B cell (primary cell): ENCODE data around the gene GRK6. TPM values are rescaled to one million over a fixed set of nuclear protein-coding genes. Genes with fewer than 3 reads are reported as not detected.

Source experiments
- ATAC-seq: fragments of 200-7000 bp; cut with Tn5 transposase; one replicate; pipeline ENCODE4 v1.10.0; 2021; ENCODE audit warnings: low read depth, mild to moderate bottlenecking, moderate number of reproducible peaks, moderate library complexity
- CTCF ChIA-PET: fragments of 350-600 bp; sonication (Branson Sonifier 250); formaldehyde crosslinking; loops from one replicate; lab custom pipeline; 2021; ENCODE audit warnings: antibody characterized with exemption, inconsistent platforms; lab: Charles Lee
- POLR2A ChIA-PET: fragments of 350-600 bp; sonication (Branson Sonifier 250); formaldehyde crosslinking; loops from one replicate; lab custom pipeline; 2021; ENCODE audit warnings: antibody characterized with exemption; lab: Charles Lee
- DNase-seq: peaks from one replicate; pipeline ENCODE4 v3.0.0; 2013
- H2AFZ ChIP-seq: 2 replicates; pipeline ENCODE4 v1.6.1; 2012; ENCODE audit warnings: mild to moderate bottlenecking, low read depth, low read length; ENCODE audit not compliant: insufficient read depth, poor library complexity, severe bottlenecking
- H3K27ac ChIP-seq, 2 donors: 1 replicate in 1 of 2; 2 replicates in 1 of 2; pipeline ENCODE4 v1.5.1; 2012 to 2013; ENCODE audit warnings: low read length in 2 of 2, mild to moderate bottlenecking in 2 of 2, moderate library complexity in 1 of 2
- H3K27me3 ChIP-seq, 4 experiments: fragments of 200-600 bp in 1 of 4; sonication (generic) in 1 of 4; replicated peaks in 1 of 4; 1 replicate in 2 of 4; 2 replicates in 2 of 4; pipeline versions ENCODE4 v1.6.1 to v1.7.0; 2013 to 2016; ENCODE audit warnings: low read length in 3 of 4, mild to moderate bottlenecking in 2 of 4, mixed read lengths in 1 of 4, moderate library complexity in 1 of 4; ENCODE audit not compliant: insufficient read depth in 4 of 4, control insufficient read depth in 3 of 4; ENCODE audit errors: control extremely low read depth in 1 of 4
- H3K36me3 ChIP-seq, 2 experiments: replicated peaks in 1 of 2; 1 replicate in 1 of 2; 2 replicates in 1 of 2; pipeline versions ENCODE4 v1.6.1 to v1.7.1; 2013; ENCODE audit warnings: low read length in 1 of 2; ENCODE audit not compliant: insufficient read depth in 2 of 2, control insufficient read depth in 1 of 2; ENCODE audit errors: control extremely low read depth in 1 of 2, extremely low read depth in 1 of 2
- H3K4me1 ChIP-seq, 2 donors: fragments of 200-600 bp in 1 of 2; sonication (generic) in 1 of 2; 1 replicate in 1 of 2; 2 replicates in 1 of 2; pipeline versions ENCODE4 v1.5.1 to v1.6.1; 2013 to 2017; ENCODE audit warnings: low read length in 2 of 2; ENCODE audit not compliant: control insufficient read depth in 2 of 2, insufficient read depth in 2 of 2
- H3K4me2 ChIP-seq: replicated peaks from 2 replicates; pipeline ENCODE3; 2012; ENCODE audit warnings: mild to moderate bottlenecking, low read depth, low read length; ENCODE audit not compliant: poor library complexity, severe bottlenecking
- H3K4me3 ChIP-seq, 5 experiments: fragments of 200-600 bp in 1 of 5; sonication (generic) in 1 of 5; 1 replicate in 3 of 5; 2 replicates in 2 of 5; pipeline versions ENCODE4 v1.5.1 to v1.7.0; 2011 to 2016; ENCODE audit warnings: low read length in 4 of 5, mild to moderate bottlenecking in 4 of 5, low read depth in 2 of 5, control low read depth in 1 of 5, moderate library complexity in 1 of 5; ENCODE audit not compliant: insufficient read depth in 1 of 5; ENCODE audit errors: control extremely low read depth in 1 of 5, extremely low read depth in 1 of 5
- H3K79me2 ChIP-seq: fragments of 200-600 bp; sonication (generic); one replicate; pipeline ENCODE4 v1.6.0; 2016; ENCODE audit warnings: low read length; ENCODE audit not compliant: control insufficient read depth, insufficient read depth
- H3K9ac ChIP-seq: fragments of 200-600 bp; sonication (generic); 2 replicates; pipeline ENCODE4 v1.6.1; 2017; ENCODE audit warnings: mild to moderate bottlenecking, low read length, moderate library complexity
- H3K9me3 ChIP-seq, 3 donors: one replicate each; pipeline versions ENCODE4 v1.6.1 to v1.7.1; 2013; ENCODE audit warnings: low read length in 2 of 3; ENCODE audit not compliant: control insufficient read depth in 2 of 3, insufficient read depth in 1 of 3; ENCODE audit errors: control extremely low read depth in 1 of 3
- H4K20me1 ChIP-seq: 2 replicates; pipeline ENCODE4 v1.6.0; 2012; ENCODE audit warnings: mild to moderate bottlenecking, low read length; ENCODE audit not compliant: insufficient read depth, control insufficient read depth, poor library complexity, severe bottlenecking
- H3K27ac Mint-ChIP-seq: one replicate; pipeline ENCODE4 v1.8.0; 2021; ENCODE audit warnings: mixed read lengths
- H3K27me3 Mint-ChIP-seq: one replicate; pipeline ENCODE4 v1.8.0; 2021; ENCODE audit warnings: mixed read lengths
- H3K4me1 Mint-ChIP-seq: one replicate; pipeline ENCODE4 v1.8.0; 2021; ENCODE audit warnings: mixed read lengths
- H3K4me3 Mint-ChIP-seq: one replicate; pipeline ENCODE4 v1.8.0; 2021; ENCODE audit warnings: mixed read lengths
- H3K9me3 Mint-ChIP-seq: one replicate; pipeline ENCODE4 v1.8.0; 2022; ENCODE audit warnings: mixed read lengths; ENCODE audit not compliant: insufficient read depth
- EZH2 ChIP-seq: IDR thresholded peaks from 2 replicates; pipeline ENCODE4 v1.6.1; 2012; ENCODE audit warnings: borderline replicate concordance, low read depth, mild to moderate bottlenecking, moderate library complexity, low read length; ENCODE audit not compliant: insufficient read depth, poor library complexity, severe bottlenecking
- WGBS: methylation state at CpG from one replicate; pipeline ENCODE4 v1.1.5; 2013; ENCODE audit warnings: missing lambda C conversion rate; ENCODE audit not compliant: insufficient coverage; 5-methylcytosine and 5-hydroxymethylcytosine counted together
- intact Hi-C: fragments of 100-400 bp; cut with micrococcal nuclease; formaldehyde crosslinking; loops from one replicate; pipeline ENCODE4 v1.10.0; 2022
- polyA plus RNA-seq: library from polyadenylated mRNA; depleted of rRNA; stranded (reverse); fragments of >200 nt; gene quantifications from 2 replicates; pipeline ENCODE4 v1.2.3, GENCODE V29; 2012
- total RNA-seq, 2 donors: library from RNA; stranded (reverse); fragments of 120-200 nt in 1 of 2; gene quantifications; 1 replicate in 1 of 2; 2 replicates in 1 of 2; pipeline versions ENCODE4 v1.2.3 to v1.2.4, GENCODE V29; 2013 to 2022
- TF ChIP-seq, protein P1 (sequence below): fragments of 200-600 bp; IDR thresholded peaks from one replicate; pipeline ENCODE4 v1.8.0; 2022; ENCODE audit warnings: antibody characterized with exemption, mild to moderate bottlenecking

Gene GRK6
- total and polyA plus RNA-seq, 2 donors (not counting 1 experiment from before 2014, with no cell fraction given) = 155 to 173 TPM

- ChIA-PET POLR2A (interaction anchor here (10.8 kb wide), 1 partner anchor 10 kb away, joined by 103 read pairs; no protein-coding TSS in a partner anchor), CTCF (interaction anchor here (1.2 to 21.3 kb wide), 4 partner anchors 12 to 36 kb away, joined by 3 to 628 read pairs (median 102); partner anchors contain the start of genes F12, GRK6 and PFN3)
- Histone ChIP-seq H3K27ac (no peak overlapping the region), H3K36me3 (peaks cover 4 to 66% of the 10 kb centered on the region in 2 experiments), H3K9ac (no peak overlapping the region), H4K20me1 (peaks cover 87% of the 10 kb centered on the region), H3K4me2 (no peak overlapping the region), H3K79me2 (peaks cover 16% of the 10 kb centered on the region), H3K4me3 (no peak overlapping the region), H2AFZ (no peak overlapping the region), H3K4me1 (peaks cover 17 to 22% of the 10 kb centered on the region in 2 donors), H3K27me3 (no peaks in the 10 kb centered on the region), H3K9me3 (no peaks in the 10 kb centered on the region)
- Mint-ChIP-seq H3K4me1 (peaks cover 36% of the 10 kb centered on the region), H3K4me3 (no peak overlapping the region), H3K27me3 (no peaks in the 10 kb centered on the region), H3K9me3 (no peaks in the 10 kb centered on the region), H3K27ac (no peak overlapping the region)
- no peak for DNase-seq
- intact Hi-C loops = no loop called here
- TF ChIP-seq, protein P1, sequence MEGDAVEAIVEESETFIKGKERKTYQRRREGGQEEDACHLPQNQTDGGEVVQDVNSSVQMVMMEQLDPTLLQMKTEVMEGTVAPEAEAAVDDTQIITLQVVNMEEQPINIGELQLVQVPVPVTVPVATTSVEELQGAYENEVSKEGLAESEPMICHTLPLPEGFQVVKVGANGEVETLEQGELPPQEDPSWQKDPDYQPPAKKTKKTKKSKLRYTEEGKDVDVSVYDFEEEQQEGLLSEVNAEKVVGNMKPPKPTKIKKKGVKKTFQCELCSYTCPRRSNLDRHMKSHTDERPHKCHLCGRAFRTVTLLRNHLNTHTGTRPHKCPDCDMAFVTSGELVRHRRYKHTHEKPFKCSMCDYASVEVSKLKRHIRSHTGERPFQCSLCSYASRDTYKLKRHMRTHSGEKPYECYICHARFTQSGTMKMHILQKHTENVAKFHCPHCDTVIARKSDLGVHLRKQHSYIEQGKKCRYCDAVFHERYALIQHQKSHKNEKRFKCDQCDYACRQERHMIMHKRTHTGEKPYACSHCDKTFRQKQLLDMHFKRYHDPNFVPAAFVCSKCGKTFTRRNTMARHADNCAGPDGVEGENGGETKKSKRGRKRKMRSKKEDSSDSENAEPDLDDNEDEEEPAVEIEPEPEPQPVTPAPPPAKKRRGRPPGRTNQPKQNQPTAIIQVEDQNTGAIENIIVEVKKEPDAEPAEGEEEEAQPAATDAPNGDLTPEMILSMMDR = no peak
- no peak for TF ChIP-seq EZH2
- WGBS = 91% methylated on average over 23 of the region's 26 CpGs
- no peak for ATAC-seq
These were observed 14.7 kb downstream of the GRK6 start for GRCh38 chr5:177440990-177441780.
